ENCODE data around the gene PALD1. TPM values are rescaled to one million over a fixed set of nuclear protein-coding genes. Genes with fewer than 3 reads are reported as not detected.

PALD1 gene
- total RNA-seq, 3 donors from 2014 or later (not counting 1 experiment from before 2014, with no cell fraction given), result 0.21 TPM; not detected in 2

- Mint-ChIP-seq H3K27me3 (ENCODE audit: low read depth in 2 of 2) (peaks cover 0 to 4% of the 10 kb centered on the region in 2 donors), H3K4me1 (no peaks in the 10 kb centered on the region), H3K9me3 (no peaks in the 10 kb centered on the region), H3K4me3 (no peak overlapping the region), H3K27ac (no peak overlapping the region), H3K36me3 (no peaks in the 10 kb centered on the region)
- Histone ChIP-seq H3K27me3 (ENCODE audit: control insufficient read depth, insufficient read depth, low read length) (no peaks in the 10 kb centered on the region), H3K27ac (ENCODE audit: low read length) (no peak overlapping the region), H3K36me3 (ENCODE audit: control insufficient read depth, insufficient read depth, low read length) (no peaks in the 10 kb centered on the region), H3K9me3 (ENCODE audit: control insufficient read depth, insufficient read depth, low read length) (no peaks in the 10 kb centered on the region), H3K4me1 (ENCODE audit: control insufficient read depth, insufficient read depth, low read length) (peaks cover 4% of the 10 kb centered on the region), H3K4me3 (ENCODE audit: low read length) (no peak overlapping the region)
- no peak for DNase-seq
- no peak for ATAC-seq
- WGBS (ENCODE audit: insufficient coverage), result 92% methylated on average over 3 of the region's 3 CpGs
- no peak for TF ChIP-seq CTCF (IDR thresholded peaks at IDR 0.05)
- intact Hi-C loops (cut with micrococcal nuclease), result no loop called here
Measured at GRCh38 chr10:70542565-70542938, 64.0 kb downstream of the PALD1 start.

- no peaks in the 10 kb centered on the region for H3K9me3 ChIP-seq (ENCODE audit: control insufficient read depth, insufficient read depth, low read length)
- ATAC-seq (no peak), DNase-seq (no peak)
- H3K27ac Mint-ChIP-seq, result no peak overlapping the region
- H3K36me3 ChIP-seq (ENCODE audit: control insufficient read depth, insufficient read depth, low read length), result no peaks in the 10 kb centered on the region
- H3K27me3 Mint-ChIP-seq (ENCODE audit: low read depth in 2 of 2), result peaks cover 0 to 4% of the 10 kb centered on the region in 2 donors
- no peak overlapping the region for H3K27ac ChIP-seq (ENCODE audit: low read length)
- TF ChIP-seq CTCF (IDR thresholded peaks at IDR 0.05), result no peak
- H3K4me3 Mint-ChIP-seq, result no peak overlapping the region
- intact Hi-C loops (cut with micrococcal nuclease), result no loop called here
- no peak overlapping the region for H3K4me3 ChIP-seq (ENCODE audit: low read length)
- no peaks in the 10 kb centered on the region for H3K4me1 Mint-ChIP-seq
- H3K4me1 ChIP-seq (ENCODE audit: control insufficient read depth, insufficient read depth, low read length), result no peaks in the 10 kb centered on the region
- no peaks in the 10 kb centered on the region for H3K9me3 Mint-ChIP-seq
- no peaks in the 10 kb centered on the region for H3K27me3 ChIP-seq (ENCODE audit: control insufficient read depth, insufficient read depth, low read length)
- H3K36me3 Mint-ChIP-seq, result no peaks in the 10 kb centered on the region
- 90% methylated on average over 1 of the region's 1 CpG for WGBS (ENCODE audit: insufficient coverage)
Measured at GRCh38 chr10:70543911-70544310, 65.3 kb downstream of the PALD1 start.

DNA sequence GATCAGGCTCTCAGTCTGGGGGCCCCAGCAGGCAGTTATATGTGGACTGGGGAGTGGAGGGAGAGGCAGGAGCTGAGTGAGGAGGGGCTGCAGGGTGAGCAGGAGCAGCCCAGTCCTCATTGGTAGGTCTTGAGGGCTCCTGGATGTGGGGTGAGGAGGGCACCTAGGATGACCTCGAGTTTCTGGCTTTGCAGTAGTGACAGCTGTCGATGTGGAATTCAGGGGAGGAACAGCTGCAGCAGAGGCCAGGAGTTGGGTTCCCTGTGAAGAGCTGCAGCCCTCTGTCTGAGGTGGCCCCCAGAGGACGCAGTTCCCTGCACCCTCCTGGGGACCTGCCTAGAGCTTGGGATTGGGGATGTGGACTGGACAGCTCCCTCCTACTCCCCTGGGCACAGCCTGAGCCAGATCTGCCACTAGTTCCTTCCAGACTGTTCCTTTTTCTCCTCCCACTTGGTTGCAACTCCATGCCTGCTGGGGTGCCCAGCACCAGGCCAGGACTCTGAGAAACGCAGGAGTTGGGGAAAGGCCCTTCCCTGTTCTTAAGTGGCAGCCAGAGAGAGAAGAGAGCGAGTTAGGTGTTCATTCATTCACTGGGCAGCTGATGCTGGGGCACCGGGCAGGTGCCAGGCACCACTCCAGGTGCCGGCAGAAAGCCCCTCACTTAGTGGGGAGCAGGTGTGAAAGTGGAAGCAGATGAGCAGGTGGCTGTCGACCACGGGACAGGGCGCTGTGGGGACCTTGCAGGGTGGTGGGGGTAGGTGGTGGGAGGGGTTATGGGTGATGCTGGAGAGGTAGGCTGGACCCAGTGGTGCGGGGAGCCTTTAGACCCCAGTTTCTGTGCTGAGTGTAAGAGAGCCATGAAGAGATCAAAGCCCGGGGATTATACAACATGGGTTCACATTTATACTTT, 66.1 kb downstream of the PALD1 start:
- Mint-ChIP-seq H3K4me3 (no peak overlapping the region), H3K4me1 (peaks cover under 1 to 2% of the 10 kb centered on the region in 2 donors), H3K27ac (no peak overlapping the region), H3K9me3 (no peaks in the 10 kb centered on the region), H3K36me3 (no peaks in the 10 kb centered on the region), H3K27me3 (ENCODE audit: low read depth in 2 of 2) (peaks cover 0 to 4% of the 10 kb centered on the region in 2 donors)
- no peaks in the 10 kb centered on the region for H3K4me1 ChIP-seq (ENCODE audit: control insufficient read depth, insufficient read depth, low read length)
- no peaks in the 10 kb centered on the region for H3K27me3 ChIP-seq (ENCODE audit: control insufficient read depth, insufficient read depth, low read length)
- 80% methylated on average over 12 of the region's 12 CpGs for WGBS (ENCODE audit: insufficient coverage)
- no peak for DNase-seq
- H3K27ac ChIP-seq (ENCODE audit: low read length), result no peak overlapping the region
- H3K36me3 ChIP-seq (ENCODE audit: control insufficient read depth, insufficient read depth, low read length), result no peaks in the 10 kb centered on the region
- intact Hi-C loops (cut with micrococcal nuclease), result no loop called here
- H3K4me3 ChIP-seq (ENCODE audit: low read length), result no peak overlapping the region
- TF ChIP-seq CTCF (IDR thresholded peaks at IDR 0.05), result no peak
- no peaks in the 10 kb centered on the region for H3K9me3 ChIP-seq (ENCODE audit: control insufficient read depth, insufficient read depth, low read length)
- ATAC-seq, result no peak

Data from natural killer cell (primary cell).